H54 (cell line): ENCODE results near the gene EPS15.
"Not testable (repeated sequence)": the region's sequence is repeated elsewhere in the genome, so short reads cannot be mapped to it uniquely, and the experiment has no call there.

ENCODE experiments used
- DNase-seq: peaks from one replicate; pipeline ENCODE4 v3.0.0; 2011; ENCODE audit warnings: low spot score, mixed read lengths; ENCODE audit not compliant: insufficient read length
- FAIRE-seq: peaks from 3 replicates; lab custom pipeline; 2011; peaks lifted over from hg19 to GRCh38; lab: Jason Lieb, UNC
- POLR2A ChIP-seq: IDR thresholded peaks from 2 replicates; pipeline ENCODE4 v1.6.1; 2011; ENCODE audit warnings: low read depth, mild to moderate bottlenecking, low read length

EPS15 gene

GRCh38 chr1:51519048-51519864 lies at the start of gene EPS15:
Gene EPS15, minus strand, starts transcription at chr1:51519266. Its CDS starts 35 bp downstream, at chr1:51519231.
- DNase-seq = peak; percentile 82

DNA sequence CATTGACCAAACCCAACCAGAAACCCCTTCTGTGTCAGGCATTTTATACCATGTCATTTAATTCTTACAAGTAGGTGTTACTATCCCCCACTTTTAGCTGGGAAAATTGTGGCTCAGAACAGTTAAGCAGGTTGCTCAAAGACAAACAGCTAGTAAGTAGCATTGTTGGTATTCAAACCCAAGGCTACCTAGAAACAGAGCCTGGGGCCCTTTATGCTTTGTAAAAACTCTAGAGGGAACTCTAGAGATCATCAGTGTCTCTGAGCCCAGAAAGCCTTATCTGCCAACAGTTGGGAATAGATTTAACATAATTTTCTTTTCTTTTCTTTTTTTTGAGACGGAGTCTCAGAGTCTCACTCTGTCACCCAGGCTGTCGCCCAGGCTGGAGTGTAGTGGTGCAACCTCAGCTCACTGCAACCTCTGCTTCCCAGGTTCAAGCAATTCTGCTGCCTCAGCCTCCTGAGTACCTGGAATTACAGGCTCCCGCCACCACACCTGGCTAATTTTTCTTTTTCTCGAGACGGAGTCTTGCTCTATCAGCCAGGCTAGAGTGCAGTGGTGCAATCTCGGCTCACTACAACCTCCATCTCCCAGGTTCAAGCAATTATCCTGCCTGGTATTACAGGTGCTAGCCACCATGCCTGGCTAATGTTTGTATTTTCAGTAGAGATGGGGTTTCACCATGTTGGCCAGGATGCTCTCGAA lies 49.3 kb upstream of the EPS15 start:
- no peak for DNase-seq
- no peak for FAIRE-seq
- TF ChIP-seq POLR2A = no peak

More at GRCh38 chr1:51519048-51519864, at the start of gene EPS15:
- peak; percentile 54 for TF ChIP-seq POLR2A
- FAIRE-seq = no peak

DNA sequence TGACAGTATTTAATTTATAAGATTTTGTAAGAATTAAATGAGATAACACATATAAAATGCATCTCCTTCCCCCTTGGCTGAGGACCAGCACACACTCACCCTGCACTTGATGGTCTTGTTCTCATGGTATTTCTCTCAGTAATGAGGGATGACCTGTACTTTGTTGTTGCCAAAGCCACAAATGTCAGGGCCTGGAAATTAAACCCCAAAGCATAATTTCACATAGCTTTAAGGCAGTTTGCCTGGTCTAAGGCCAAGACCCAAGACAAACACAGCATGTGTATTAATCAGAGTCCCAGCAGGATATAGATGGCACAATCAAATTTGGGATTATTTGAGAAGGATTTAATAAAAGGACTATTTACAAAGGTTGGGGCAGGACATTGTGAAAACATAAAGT lies 48.6 kb upstream of the EPS15 start:
- DNase-seq (no peak), FAIRE-seq (peak; percentile 33)
- no peak for TF ChIP-seq POLR2A

DNA sequence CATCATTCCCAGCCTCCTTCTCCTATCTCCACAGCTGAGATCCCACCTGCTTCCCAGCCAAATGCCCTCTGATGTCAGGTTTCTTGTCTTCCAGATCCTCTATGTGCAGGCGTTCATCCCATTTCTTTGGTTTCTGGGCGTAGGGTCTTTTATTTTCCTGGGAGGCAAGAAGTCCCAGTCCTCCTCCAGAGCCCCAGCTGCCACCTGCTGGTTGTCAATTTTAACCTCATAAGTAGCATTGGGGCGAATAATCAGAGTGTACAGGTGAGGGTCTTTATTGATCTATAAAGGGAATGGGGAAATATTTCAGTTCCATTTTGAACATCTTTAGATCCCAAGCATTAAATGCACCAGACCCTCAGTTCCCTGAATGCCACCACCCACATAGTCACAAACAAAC lies 47.2 kb upstream of the EPS15 start:
- DNase-seq (no peak), FAIRE-seq (no peak)
- no peak for TF ChIP-seq POLR2A

- no peak for DNase-seq
- TF ChIP-seq POLR2A = no peak
- FAIRE-seq = no peak
Measured at GRCh38 chr1:51565009-51565408, 45.9 kb upstream of the EPS15 start.

DNA sequence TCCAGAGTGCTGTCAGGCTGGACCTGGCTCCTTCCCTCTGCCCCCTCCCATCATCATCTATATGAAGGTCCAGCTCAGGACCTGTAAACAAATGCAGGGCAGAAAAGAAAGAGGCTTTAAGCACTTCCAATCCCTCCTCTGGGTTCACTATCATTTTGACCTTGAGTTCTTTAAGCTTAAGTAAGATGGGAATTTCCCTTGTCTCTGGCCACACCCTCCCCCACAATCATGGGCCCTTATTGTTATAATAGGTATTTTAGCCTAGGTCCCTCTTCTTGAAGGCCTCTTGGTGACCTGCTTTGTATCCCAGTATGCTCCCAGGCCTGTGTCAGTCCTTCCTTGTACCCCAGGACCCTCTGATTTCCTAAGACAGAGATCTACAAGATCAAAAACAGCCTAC lies 45.1 kb upstream of the EPS15 start:
- DNase-seq = no peak
- TF ChIP-seq POLR2A = no peak
- FAIRE-seq = no peak

DNA sequence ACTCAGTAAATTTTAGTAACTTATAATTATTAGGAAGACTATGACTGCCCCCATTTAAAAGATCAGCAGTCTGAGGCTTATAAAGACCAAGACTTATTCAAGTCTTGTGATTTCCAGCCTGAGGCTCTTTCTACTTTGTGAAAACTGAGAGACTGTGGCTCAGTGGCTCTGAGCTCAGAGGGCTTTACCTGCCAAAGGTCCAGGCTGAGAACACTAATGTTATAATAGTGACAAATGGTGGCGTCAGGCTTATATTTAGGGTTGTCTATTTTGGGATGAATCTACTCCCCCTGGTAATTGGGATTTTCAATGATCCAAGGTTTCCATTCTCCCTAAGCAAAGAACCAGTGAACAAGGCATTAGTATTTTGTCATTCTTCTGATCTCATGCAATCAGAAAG lies 42.6 kb upstream of the EPS15 start:
- DNase-seq (no peak), FAIRE-seq (no peak)
- no peak for TF ChIP-seq POLR2A

- DNase-seq, FAIRE-seq: not testable (repeated sequence)
Measured at GRCh38 chr1:51560895-51561294, 41.8 kb upstream of the EPS15 start.

DNA sequence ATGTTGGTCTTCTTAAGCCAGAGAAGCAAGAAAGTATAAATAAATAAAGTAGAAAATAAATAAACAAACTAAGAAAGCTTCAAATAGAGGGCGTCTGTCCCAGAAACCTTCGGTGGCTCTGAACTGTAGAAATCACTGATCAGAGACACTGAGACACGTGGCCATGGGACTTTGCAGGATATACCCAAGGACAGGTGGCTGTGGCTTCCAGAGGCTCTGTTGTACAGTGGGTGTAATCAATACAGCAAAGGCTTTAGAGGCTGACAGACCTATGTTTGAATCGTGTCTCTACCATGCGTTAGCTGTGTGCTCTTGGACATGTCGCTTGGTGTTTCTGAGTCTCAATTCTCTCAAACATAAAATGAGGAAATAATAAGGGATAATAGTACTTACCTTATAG lies 41.0 kb upstream of the EPS15 start:
- no peak for FAIRE-seq
- no peak for DNase-seq
- TF ChIP-seq POLR2A = no peak

DNA sequence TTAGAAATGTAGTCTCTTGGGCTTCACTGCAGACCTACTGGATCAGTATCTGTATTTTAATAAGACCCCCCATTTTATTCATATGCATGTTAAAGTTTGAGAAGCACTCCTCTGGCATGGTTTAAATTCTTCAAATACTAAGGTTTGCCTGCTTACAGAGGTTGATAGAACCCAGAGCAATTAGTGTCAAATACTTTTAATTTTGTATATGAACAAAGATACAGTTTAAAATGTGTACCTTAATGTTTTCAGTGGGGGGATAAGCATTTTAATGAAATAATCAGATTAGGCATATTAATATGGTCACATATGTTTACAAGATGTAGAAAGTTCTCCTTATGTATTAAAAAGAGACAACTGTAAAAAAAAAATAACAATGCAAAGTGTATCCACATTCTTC lies 40.4 kb upstream of the EPS15 start:
- no peak for TF ChIP-seq POLR2A
- FAIRE-seq (no peak), DNase-seq (no peak)

- DNase-seq (no peak), FAIRE-seq (no peak)
- no peak for TF ChIP-seq POLR2A
Measured at GRCh38 chr1:51559064-51559500, 40.0 kb upstream of the EPS15 start.

- TF ChIP-seq POLR2A = no peak
- peak; percentile 86 for FAIRE-seq
- peak; percentile 21 for DNase-seq
Measured at GRCh38 chr1:51558375-51558924, 39.4 kb upstream of the EPS15 start.

GRCh38 chr1:51557168-51557567 lies 38.1 kb upstream of the EPS15 start:
- no peak for TF ChIP-seq POLR2A
- FAIRE-seq (no peak), DNase-seq (no peak)
